Activated naive CD8-positive, alpha-beta T cell treated with anti-CD3 and anti-CD28 coated beads, Interleukin-2, amount 50 U/mL, for 24 hours (primary cell): Measurements from ENCODE around the gene AXDND1.
A peak's percentile ranks its signal among the peaks of the same experiment; 100 is the strongest.

Experiments
- ATAC-seq: fragments of 150-1000 bp; cut with Tn5 transposase; one replicate; pipeline ENCODE4 v1.10.0; 2021
- DNase-seq: peaks from one replicate; pipeline ENCODE4 v3.0.0; 2021
- H3K27ac Mint-ChIP-seq: one replicate; pipeline ENCODE4 v1.8.0; 2021; ENCODE audit warnings: mild to moderate bottlenecking, mixed read lengths
- H3K27me3 Mint-ChIP-seq: one replicate; pipeline ENCODE4 v1.8.0; 2021; ENCODE audit warnings: mixed read lengths
- H3K36me3 Mint-ChIP-seq: one replicate; pipeline ENCODE4 v1.8.0; 2021; ENCODE audit warnings: low read depth, mixed read lengths
- H3K4me1 Mint-ChIP-seq: one replicate; pipeline ENCODE4 v1.8.0; 2021; ENCODE audit warnings: mixed read lengths
- H3K4me3 Mint-ChIP-seq: one replicate; pipeline ENCODE4 v1.8.0; 2021; ENCODE audit warnings: mild to moderate bottlenecking, moderate library complexity, mixed read lengths
- H3K9me3 Mint-ChIP-seq: one replicate; pipeline ENCODE4 v1.8.0; 2021; ENCODE audit warnings: mixed read lengths

The AXDND1 gene

GRCh38 chr1:179365342-179366092 lies at the start of gene AXDND1:
TSS of gene AXDND1 (plus strand) at chr1:179365971. CDS start at chr1:179366510, 539 bp downstream.
- ATAC-seq (peak; percentile 96), DNase-seq (peak; percentile 85)
- no peaks in the 10 kb centered on the region for H3K27me3 Mint-ChIP-seq
- H3K36me3 Mint-ChIP-seq: no peaks in the 10 kb centered on the region
- H3K4me1 Mint-ChIP-seq: peaks cover 13% of the 10 kb centered on the region
- no peaks in the 10 kb centered on the region for H3K9me3 Mint-ChIP-seq
- peak within 1 kb of the TSS; percentile 100 for H3K27ac Mint-ChIP-seq
- H3K4me3 Mint-ChIP-seq: peak within 1 kb of the TSS; percentile 93

GRCh38 chr1:179318491-179318890 lies 47.3 kb upstream of the AXDND1 start:
- Mint-ChIP-seq H3K4me1 (peaks cover 25% of the 10 kb centered on the region), H3K4me3 (no peak overlapping the region), H3K36me3 (peaks cover 57% of the 10 kb centered on the region), H3K27me3 (no peaks in the 10 kb centered on the region), H3K27ac (no peak overlapping the region), H3K9me3 (peaks cover 4% of the 10 kb centered on the region)
- no peak for DNase-seq
- no peak for ATAC-seq

GRCh38 chr1:179321533-179322216 lies 44.1 kb upstream of the AXDND1 start:
- Mint-ChIP-seq H3K4me3 (no peak overlapping the region), H3K9me3 (peaks cover 4% of the 10 kb centered on the region), H3K27me3 (no peaks in the 10 kb centered on the region), H3K36me3 (peaks cover 50% of the 10 kb centered on the region), H3K4me1 (peaks cover 19% of the 10 kb centered on the region), H3K27ac (peak overlapping the region; percentile 22)
- ATAC-seq: no peak
- DNase-seq: no peak

- no peak overlapping the region for H3K4me3 Mint-ChIP-seq
- peaks cover 56% of the 10 kb centered on the region for H3K36me3 Mint-ChIP-seq
- H3K4me1 Mint-ChIP-seq: peaks cover 16% of the 10 kb centered on the region
- no peaks in the 10 kb centered on the region for H3K27me3 Mint-ChIP-seq
- DNase-seq (no peak), ATAC-seq (no peak)
- H3K9me3 Mint-ChIP-seq: peaks cover 4% of the 10 kb centered on the region
- H3K27ac Mint-ChIP-seq: no peak overlapping the region
These were observed 43.2 kb upstream of the AXDND1 start for GRCh38 chr1:179322557-179322956.

- no peak for ATAC-seq
- Mint-ChIP-seq H3K36me3 (peaks cover 59% of the 10 kb centered on the region), H3K27me3 (no peaks in the 10 kb centered on the region), H3K4me1 (peaks cover 12% of the 10 kb centered on the region), H3K9me3 (peaks cover 4% of the 10 kb centered on the region), H3K4me3 (no peak overlapping the region), H3K27ac (no peak overlapping the region)
- no peak for DNase-seq
These were observed 42.3 kb upstream of the AXDND1 start for GRCh38 chr1:179323436-179323835.

GRCh38 chr1:179325836-179326235 lies 39.9 kb upstream of the AXDND1 start:
- H3K9me3 Mint-ChIP-seq: peaks cover 4% of the 10 kb centered on the region
- ATAC-seq: no peak
- H3K4me1 Mint-ChIP-seq: peaks cover 16% of the 10 kb centered on the region

GRCh38 chr1:179326746-179327145 lies 39.0 kb upstream of the AXDND1 start:
- Mint-ChIP-seq H3K36me3 (peaks cover 57% of the 10 kb centered on the region), H3K27me3 (no peaks in the 10 kb centered on the region), H3K27ac (no peak overlapping the region), H3K4me3 (no peak overlapping the region), H3K4me1 (peaks cover 13% of the 10 kb centered on the region), H3K9me3 (no peaks in the 10 kb centered on the region)
- ATAC-seq (no peak), DNase-seq (no peak)

More at GRCh38 chr1:179325836-179326235, 39.9 kb upstream of the AXDND1 start:
- Mint-ChIP-seq H3K27ac (no peak overlapping the region), H3K4me3 (no peak overlapping the region), H3K27me3 (no peaks in the 10 kb centered on the region), H3K36me3 (peaks cover 61% of the 10 kb centered on the region)
- no peak for DNase-seq

GRCh38 chr1:179327196-179327595 lies 38.6 kb upstream of the AXDND1 start:
- DNase-seq (no peak), ATAC-seq (no peak)
- Mint-ChIP-seq H3K27ac (no peak overlapping the region), H3K9me3 (no peaks in the 10 kb centered on the region), H3K4me1 (peaks cover 11% of the 10 kb centered on the region), H3K36me3 (peaks cover 53% of the 10 kb centered on the region), H3K4me3 (no peak overlapping the region), H3K27me3 (no peaks in the 10 kb centered on the region)

- DNase-seq (no peak), ATAC-seq (no peak)
- Mint-ChIP-seq H3K36me3 (peaks cover 50% of the 10 kb centered on the region), H3K27ac (no peak overlapping the region), H3K4me1 (peaks cover 7% of the 10 kb centered on the region), H3K9me3 (no peaks in the 10 kb centered on the region), H3K4me3 (no peak overlapping the region), H3K27me3 (no peaks in the 10 kb centered on the region)
These were observed 38.1 kb upstream of the AXDND1 start for GRCh38 chr1:179327679-179328078.

GRCh38 chr1:179329862-179330261 lies 35.9 kb upstream of the AXDND1 start:
- H3K27ac Mint-ChIP-seq: no peak overlapping the region
- no peak for ATAC-seq

GRCh38 chr1:179334440-179334839 lies 31.3 kb upstream of the AXDND1 start:
- H3K4me3 Mint-ChIP-seq: no peak overlapping the region
- peaks cover 9% of the 10 kb centered on the region for H3K4me1 Mint-ChIP-seq
- ATAC-seq: no peak
- no peaks in the 10 kb centered on the region for H3K9me3 Mint-ChIP-seq
- no peak overlapping the region for H3K27ac Mint-ChIP-seq
- peaks cover 31% of the 10 kb centered on the region for H3K36me3 Mint-ChIP-seq
- no peak for DNase-seq
- no peaks in the 10 kb centered on the region for H3K27me3 Mint-ChIP-seq

More at GRCh38 chr1:179329862-179330261, 35.9 kb upstream of the AXDND1 start:
- peaks cover 46% of the 10 kb centered on the region for H3K36me3 Mint-ChIP-seq
- H3K9me3 Mint-ChIP-seq: no peaks in the 10 kb centered on the region
- peaks cover 7% of the 10 kb centered on the region for H3K4me1 Mint-ChIP-seq
- no peaks in the 10 kb centered on the region for H3K27me3 Mint-ChIP-seq
- no peak overlapping the region for H3K4me3 Mint-ChIP-seq
- no peak for DNase-seq

GRCh38 chr1:179337288-179337687 lies 28.5 kb upstream of the AXDND1 start:
- no peaks in the 10 kb centered on the region for H3K27me3 Mint-ChIP-seq

GRCh38 chr1:179337942-179338560 lies 27.7 kb upstream of the AXDND1 start:
- Mint-ChIP-seq H3K4me3 (no peak overlapping the region), H3K36me3 (peaks cover 37% of the 10 kb centered on the region), H3K4me1 (peaks cover 4% of the 10 kb centered on the region), H3K9me3 (no peaks in the 10 kb centered on the region), H3K27ac (no peak overlapping the region), H3K27me3 (no peaks in the 10 kb centered on the region)
- ATAC-seq (no peak), DNase-seq (no peak)

More at GRCh38 chr1:179337288-179337687, 28.5 kb upstream of the AXDND1 start:
- Mint-ChIP-seq H3K27ac (no peak overlapping the region), H3K9me3 (no peaks in the 10 kb centered on the region), H3K4me1 (peaks cover 4% of the 10 kb centered on the region), H3K4me3 (no peak overlapping the region), H3K36me3 (peaks cover 32% of the 10 kb centered on the region)
- ATAC-seq (no peak), DNase-seq (no peak)

- H3K4me1 Mint-ChIP-seq: peaks cover 4% of the 10 kb centered on the region
- no peak overlapping the region for H3K27ac Mint-ChIP-seq
- H3K36me3 Mint-ChIP-seq: peaks cover 44% of the 10 kb centered on the region
- H3K9me3 Mint-ChIP-seq: no peaks in the 10 kb centered on the region
- ATAC-seq (no peak), DNase-seq (no peak)
- no peaks in the 10 kb centered on the region for H3K27me3 Mint-ChIP-seq
- no peak overlapping the region for H3K4me3 Mint-ChIP-seq
These were observed 24.9 kb upstream of the AXDND1 start for GRCh38 chr1:179340918-179341317.
